ENCODE data around the gene FUT4.

- TF ChIP-seq CTCF (IDR thresholded peaks at IDR 0.05 in 4 of 5, conservative IDR thresholded peaks at IDR 0.05 in 1 of 5) (no peak), POLR2A (IDR thresholded peaks at IDR 0.05) (no peak)
Measured at GRCh38 chr11:94557421-94557820, 13.7 kb downstream of the FUT4 start.

Measured in gastrocnemius medialis (tissue), 4 donors.